Measurements from ENCODE around the gene S100A5. TPM values are rescaled to one million over a fixed set of nuclear protein-coding genes. Genes with fewer than 3 reads are reported as not detected.

The S100A5 gene
- total and polyA plus RNA-seq, 7 donors = not detected

DNA sequence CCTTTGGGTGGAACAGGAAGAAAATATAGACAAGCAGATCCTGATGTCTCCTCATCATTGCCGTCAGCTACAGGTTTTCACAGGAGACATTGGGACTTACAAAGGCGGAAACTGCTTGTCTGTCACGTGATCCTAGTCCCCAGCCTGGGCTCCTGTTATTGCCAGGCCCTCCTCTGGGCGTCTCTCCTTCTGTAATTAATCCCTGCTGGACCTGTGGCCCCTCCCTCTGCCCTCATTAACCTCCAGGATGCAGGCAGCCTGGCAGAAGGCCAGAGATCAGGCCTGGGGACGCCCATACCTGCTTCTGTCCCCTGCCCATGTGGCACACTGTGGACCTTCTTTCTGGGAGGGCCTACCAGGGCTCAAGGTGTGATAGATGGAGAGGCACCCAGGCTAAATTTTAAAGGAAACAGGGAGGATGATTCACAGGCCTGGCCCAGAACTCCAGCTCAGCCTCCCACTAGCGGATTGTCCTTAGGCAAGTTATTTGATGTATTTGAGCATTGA is 2.4 kb downstream of the S100A5 start:
- ATAC-seq (no peak), DNase-seq (peak; percentile 27 to 58)
- Histone ChIP-seq H3K36me3 (ENCODE audit: insufficient read depth in 1 of 2, low read depth in 1 of 2) (no peaks in the 10 kb centered on the region), H3K4me1 (peaks cover 6% of the 10 kb centered on the region), H3K27ac (no peak overlapping the region), H3K27me3 (ENCODE audit: insufficient read depth in 3 of 3, low read length in 2 of 3) (peaks cover 0 to 8% (median 0%) of the 10 kb centered on the region in 3 donors), H3K4me3 (no peak overlapping the region), H3K9me3 (no peaks in the 10 kb centered on the region)
- no peak for TF ChIP-seq CTCF (IDR thresholded peaks at IDR 0.05)
- 73 to 80% (median 75%) methylated on average over 6 of the region's 6 CpGs for WGBS, 3 donors
- intact Hi-C loops (cut with DNase I) = no loop called here

GRCh38 chr1:153537376-153537730 is 3.4 kb downstream of the S100A5 start:
- no peak for TF ChIP-seq CTCF (IDR thresholded peaks at IDR 0.05)
- H3K9me3 ChIP-seq = no peaks in the 10 kb centered on the region
- ATAC-seq = no peak
- H3K36me3 ChIP-seq (ENCODE audit: insufficient read depth in 1 of 2, low read depth in 1 of 2) = no peaks in the 10 kb centered on the region
- intact Hi-C loops (cut with DNase I) = no loop called here
- 95 to 98% (median 97%) methylated on average over 6 of the region's 6 CpGs for WGBS, 3 donors
- no peak overlapping the region for H3K4me3 ChIP-seq
- H3K4me1 ChIP-seq = peaks cover 12% of the 10 kb centered on the region
- no peak for DNase-seq
- no peak overlapping the region for H3K27ac ChIP-seq
- peaks cover 0 to 8% (median 0%) of the 10 kb centered on the region in 3 donors for H3K27me3 ChIP-seq (ENCODE audit: insufficient read depth in 3 of 3, low read length in 2 of 3)

DNA sequence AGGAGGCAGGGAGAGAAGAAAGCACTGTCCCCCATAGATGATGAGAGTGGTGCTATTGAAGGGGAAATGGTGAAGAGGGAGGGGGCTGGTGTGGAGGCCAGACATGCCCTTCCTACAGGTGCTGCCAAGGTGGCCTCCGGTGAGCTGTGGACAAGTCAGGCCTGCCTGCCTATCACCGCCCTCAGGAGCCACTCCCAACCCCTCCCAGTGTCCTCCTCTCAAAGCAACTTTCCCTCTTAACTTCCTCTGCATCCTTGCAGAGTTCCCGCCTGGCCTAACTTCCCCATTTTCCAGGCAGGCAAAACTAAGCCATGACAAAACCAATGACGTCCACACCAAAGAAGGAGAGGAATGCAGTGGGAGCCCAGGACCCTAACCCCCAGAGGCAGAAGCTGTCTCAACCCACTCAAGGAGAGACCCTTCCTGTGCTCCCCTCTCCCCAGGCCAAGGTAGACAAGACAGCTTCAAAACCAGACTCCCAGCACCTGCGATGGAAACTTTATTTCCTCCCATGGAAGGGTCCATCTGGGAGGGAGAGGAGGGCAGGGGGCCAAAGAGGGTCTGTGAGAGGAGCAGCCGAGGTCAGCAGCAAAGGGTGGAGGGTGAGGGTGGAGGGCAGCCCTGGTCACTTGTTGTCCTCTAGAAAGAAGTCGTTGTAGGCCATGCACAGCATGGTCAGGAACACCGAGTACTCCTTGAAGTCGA is 3.9 kb downstream of the S100A5 start:
- H3K9me3 ChIP-seq = no peaks in the 10 kb centered on the region
- H3K4me3 ChIP-seq = peak overlapping the region; percentile 77
- DNase-seq (no peak), ATAC-seq (no peak)
- WGBS, 3 donors = 77 to 89% (median 84%) methylated on average over 9 of the region's 9 CpGs
- intact Hi-C loops (cut with DNase I) = no loop called here
- no peaks in the 10 kb centered on the region for H3K36me3 ChIP-seq (ENCODE audit: insufficient read depth in 1 of 2, low read depth in 1 of 2)
- peaks cover 12% of the 10 kb centered on the region for H3K4me1 ChIP-seq
- no peak overlapping the region for H3K27ac ChIP-seq
- TF ChIP-seq CTCF (IDR thresholded peaks at IDR 0.05) = no peak
- H3K27me3 ChIP-seq (ENCODE audit: insufficient read depth in 3 of 3, low read length in 2 of 3) = peaks cover 0 to 8% (median 0%) of the 10 kb centered on the region in 3 donors

GRCh38 chr1:153536012-153536670 is 4.6 kb downstream of the S100A5 start:
- WGBS, 3 donors = 1 to 3% (median 2%) methylated on average over 27 to 38 of the region's 38 CpGs
- no peak for TF ChIP-seq CTCF (IDR thresholded peaks at IDR 0.05)
- Histone ChIP-seq H3K4me1 (peaks cover 12% of the 10 kb centered on the region), H3K36me3 (ENCODE audit: insufficient read depth in 1 of 2, low read depth in 1 of 2) (no peaks in the 10 kb centered on the region), H3K4me3 (peak overlapping the region; percentile 77), H3K9me3 (no peaks in the 10 kb centered on the region), H3K27me3 (ENCODE audit: insufficient read depth in 3 of 3, low read length in 2 of 3) (peaks cover 0 to 12% (median 0%) of the 10 kb centered on the region in 3 donors), H3K27ac (peak overlapping the region; percentile 75)
- DNase-seq (peak; percentile 92), ATAC-seq (peak; percentile 53 to 70 (median 69))
- intact Hi-C loops (cut with DNase I) = no loop called here

Measured in psoas muscle (tissue), 8 donors.